ENCODE results near the gene MISP.

The MISP gene

DNA sequence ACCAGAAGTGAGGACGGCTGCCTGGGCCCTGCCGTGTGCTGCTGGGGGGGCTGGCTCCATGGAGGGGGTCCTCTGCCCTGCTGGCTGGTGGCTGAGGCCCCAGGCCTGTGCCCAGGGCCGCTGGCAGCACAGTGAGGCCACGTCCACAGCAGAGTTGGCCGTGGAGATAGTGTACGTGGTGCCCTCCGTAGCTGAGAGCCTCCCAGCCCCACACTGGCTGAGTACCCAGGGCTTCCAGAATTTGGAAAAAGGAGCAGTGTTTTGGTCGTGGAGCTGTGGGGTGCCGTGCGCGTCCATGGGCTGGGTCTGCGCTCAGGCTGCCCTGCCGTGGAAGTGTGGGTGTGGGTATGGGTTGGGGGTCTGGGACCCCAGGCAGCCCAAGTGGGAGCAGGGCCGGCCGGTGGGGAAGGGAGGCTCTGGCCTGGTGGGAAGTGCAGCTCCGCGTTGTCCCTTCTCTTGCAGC, 52.2 kb downstream of the MISP start:
- DNase-seq (ENCODE audit: low read depth): no peak
- TF ChIP-seq, protein P1, sequence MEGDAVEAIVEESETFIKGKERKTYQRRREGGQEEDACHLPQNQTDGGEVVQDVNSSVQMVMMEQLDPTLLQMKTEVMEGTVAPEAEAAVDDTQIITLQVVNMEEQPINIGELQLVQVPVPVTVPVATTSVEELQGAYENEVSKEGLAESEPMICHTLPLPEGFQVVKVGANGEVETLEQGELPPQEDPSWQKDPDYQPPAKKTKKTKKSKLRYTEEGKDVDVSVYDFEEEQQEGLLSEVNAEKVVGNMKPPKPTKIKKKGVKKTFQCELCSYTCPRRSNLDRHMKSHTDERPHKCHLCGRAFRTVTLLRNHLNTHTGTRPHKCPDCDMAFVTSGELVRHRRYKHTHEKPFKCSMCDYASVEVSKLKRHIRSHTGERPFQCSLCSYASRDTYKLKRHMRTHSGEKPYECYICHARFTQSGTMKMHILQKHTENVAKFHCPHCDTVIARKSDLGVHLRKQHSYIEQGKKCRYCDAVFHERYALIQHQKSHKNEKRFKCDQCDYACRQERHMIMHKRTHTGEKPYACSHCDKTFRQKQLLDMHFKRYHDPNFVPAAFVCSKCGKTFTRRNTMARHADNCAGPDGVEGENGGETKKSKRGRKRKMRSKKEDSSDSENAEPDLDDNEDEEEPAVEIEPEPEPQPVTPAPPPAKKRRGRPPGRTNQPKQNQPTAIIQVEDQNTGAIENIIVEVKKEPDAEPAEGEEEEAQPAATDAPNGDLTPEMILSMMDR (conservative IDR thresholded peaks at IDR 0.05; ENCODE audit: low read depth, low read length): no peak
- no peak overlapping the region for H3K4me3 ChIP-seq (ENCODE audit: low read depth, low read length)

DNA sequence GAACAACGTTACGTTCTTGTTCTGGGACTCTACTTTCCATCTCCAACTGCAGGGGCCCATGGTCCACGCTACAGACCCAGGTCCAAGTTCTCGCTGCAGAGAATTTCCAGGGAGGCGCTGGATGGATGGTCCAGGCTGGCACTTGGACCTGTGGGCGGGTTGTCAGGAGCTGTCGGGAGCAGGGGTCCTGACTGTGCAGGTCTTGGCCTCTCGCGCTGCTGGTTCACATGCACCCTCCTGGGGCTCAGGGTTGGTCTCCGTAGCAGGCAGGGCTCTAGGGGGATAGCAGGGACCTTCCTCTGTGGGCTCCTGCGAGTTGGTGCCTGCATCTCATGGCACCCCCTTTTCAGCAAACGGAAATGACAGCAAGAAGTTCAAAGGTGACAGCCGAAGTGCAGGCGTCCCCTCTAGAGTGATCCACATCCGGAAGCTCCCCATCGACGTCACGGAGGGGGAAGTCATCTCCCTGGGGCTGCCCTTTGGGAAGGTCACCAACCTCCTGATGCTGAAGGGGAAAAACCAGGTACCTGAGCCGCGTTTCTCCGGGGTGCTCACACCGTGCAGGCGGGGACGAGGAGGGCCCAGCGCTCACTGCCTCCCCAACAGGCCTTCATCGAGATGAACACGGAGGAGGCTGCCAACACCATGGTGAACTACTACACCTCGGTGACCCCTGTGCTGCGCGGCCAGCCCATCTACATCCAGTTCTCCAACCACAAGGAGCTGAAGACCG, 52.9 kb downstream of the MISP start:
- TF ChIP-seq, protein P1 (conservative IDR thresholded peaks at IDR 0.05; ENCODE audit: low read depth, low read length): no peak
- H3K4me3 ChIP-seq (ENCODE audit: low read depth, low read length): no peak overlapping the region
- no peak for DNase-seq (ENCODE audit: low read depth)

DNA sequence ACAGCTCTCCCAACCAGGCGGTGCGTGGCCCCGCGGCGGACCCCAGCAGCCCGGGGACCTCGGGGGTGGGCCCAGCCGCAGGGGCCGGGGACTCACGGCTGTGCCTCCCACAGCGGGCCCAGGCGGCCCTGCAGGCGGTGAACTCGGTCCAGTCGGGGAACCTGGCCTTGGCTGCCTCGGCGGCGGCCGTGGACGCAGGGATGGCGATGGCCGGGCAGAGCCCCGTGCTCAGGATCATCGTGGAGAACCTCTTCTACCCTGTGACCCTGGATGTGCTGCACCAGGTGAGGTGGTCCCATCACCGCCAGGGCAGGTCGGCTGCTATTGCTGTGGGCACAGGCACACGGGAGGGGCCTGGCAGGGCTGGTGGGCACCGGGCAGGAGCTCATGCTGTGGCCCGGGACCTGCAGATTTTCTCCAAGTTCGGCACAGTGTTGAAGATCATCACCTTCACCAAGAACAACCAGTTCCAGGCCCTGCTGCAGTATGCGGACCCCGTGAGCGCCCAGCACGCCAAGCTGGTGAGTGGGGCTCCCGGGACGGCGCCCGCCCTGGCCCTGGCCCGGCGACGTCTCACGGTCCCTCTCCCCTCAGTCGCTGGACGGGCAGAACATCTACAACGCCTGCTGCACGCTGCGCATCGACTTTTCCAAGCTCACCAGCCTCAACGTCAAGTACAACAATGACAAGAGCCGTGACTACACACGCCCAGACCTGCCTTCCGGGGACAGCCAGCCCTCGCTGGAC, 53.7 kb downstream of the MISP start:
- TF ChIP-seq, protein P1 (conservative IDR thresholded peaks at IDR 0.05; ENCODE audit: low read depth, low read length): no peak
- no peak for DNase-seq (ENCODE audit: low read depth)
- H3K4me3 ChIP-seq (ENCODE audit: low read depth, low read length): no peak overlapping the region

DNA sequence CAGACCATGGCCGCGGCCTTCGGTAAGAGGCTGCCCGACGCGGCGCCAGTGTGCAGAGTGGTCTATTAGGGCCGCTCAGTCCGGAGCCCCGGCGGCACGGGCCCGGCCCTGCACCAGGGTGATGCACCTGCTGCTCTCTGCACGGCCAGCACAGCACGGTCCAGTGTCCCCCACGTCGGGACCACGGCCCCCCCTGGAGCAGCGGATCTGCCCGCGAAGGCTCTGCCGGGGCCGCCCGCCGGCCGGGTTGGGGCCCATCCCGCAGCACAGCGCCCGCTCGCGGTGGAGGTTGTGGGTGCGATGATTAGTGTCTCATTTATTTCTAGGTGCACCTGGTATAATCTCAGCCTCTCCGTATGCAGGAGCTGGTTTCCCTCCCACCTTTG, 54.2 kb downstream of the MISP start:
- no peak for DNase-seq (ENCODE audit: low read depth)
- no peak overlapping the region for H3K4me3 ChIP-seq (ENCODE audit: low read depth, low read length)
- TF ChIP-seq, protein P1 (conservative IDR thresholded peaks at IDR 0.05; ENCODE audit: low read depth, low read length): no peak

DNA sequence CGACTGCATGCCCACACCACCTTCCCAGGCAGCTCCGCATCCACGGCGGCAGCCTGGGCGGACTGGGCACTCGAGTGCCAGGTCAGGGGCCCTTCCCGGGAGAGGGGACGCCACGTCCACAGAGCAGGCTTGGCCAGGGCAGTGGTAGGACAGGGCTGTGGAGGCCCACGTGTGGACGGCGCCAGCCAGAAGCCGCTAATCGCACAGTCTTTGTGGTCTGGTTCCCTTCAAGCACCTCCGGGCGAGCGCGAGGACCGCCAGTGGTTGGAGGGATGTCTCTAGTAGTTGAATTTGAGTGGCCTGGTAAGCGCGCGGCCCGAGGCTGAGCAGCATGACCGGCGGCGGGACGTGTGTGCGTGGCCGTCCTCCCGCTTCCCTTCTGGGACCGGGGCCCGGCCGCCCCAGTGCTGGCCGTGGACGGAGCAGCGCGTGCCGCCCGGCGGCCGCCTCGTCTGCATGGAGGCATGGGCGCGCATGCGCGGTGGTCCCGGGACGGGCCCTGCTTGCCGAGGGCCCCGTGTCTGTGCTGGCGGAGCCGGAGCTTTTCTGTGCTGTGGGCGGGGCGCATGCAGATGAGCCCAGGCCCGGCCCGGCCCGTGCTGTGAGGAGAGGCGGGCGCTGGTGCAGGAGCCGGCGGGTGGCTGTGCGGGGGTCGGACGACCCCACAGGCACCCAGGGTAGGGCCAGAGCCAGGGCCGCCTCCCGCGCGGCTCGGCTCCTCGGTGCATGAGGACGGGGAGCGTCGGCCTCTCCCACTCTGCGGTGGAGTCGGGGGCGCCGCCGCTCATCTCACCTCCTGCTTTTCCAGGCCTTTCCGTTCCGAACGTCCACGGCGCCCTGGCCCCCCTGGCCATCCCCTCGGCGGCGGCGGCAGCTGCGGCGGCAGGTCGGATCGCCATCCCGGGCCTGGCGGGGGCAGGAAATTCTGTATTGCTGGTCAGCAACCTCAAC, 55.0 kb downstream of the MISP start:
- DNase-seq (ENCODE audit: low read depth): no peak
- TF ChIP-seq, protein P1 (conservative IDR thresholded peaks at IDR 0.05; ENCODE audit: low read depth, low read length): no peak
- no peak overlapping the region for H3K4me3 ChIP-seq (ENCODE audit: low read depth, low read length)

DNA sequence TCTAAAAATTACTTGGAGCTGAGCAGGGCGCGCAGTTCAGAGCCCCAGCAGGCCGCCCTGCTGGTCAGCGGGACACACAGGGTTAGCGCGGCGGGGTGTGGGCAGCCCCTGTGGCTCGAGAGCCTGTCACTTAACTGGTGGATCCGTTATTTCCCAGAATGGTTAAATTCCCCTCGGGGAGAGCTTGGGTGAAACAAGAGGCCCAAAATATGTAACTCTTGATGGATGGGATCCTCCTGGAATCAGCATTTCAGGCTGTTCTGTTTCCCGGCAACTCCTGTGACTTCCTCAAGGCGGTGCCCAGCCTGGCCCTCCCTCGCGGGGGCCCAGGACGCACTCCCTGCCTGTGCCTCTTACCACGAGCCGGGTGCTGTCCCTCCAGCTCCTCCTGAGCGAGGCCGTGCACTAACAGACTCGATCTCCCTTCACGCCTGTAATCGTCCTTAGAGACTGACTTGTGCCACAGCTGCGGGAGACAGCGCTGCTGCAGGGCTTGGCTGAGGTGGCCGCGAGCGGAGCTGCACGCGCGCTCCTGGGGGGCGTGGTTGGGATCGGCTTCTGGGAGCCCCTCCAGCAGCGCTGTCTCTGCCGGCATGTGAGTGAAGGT, 56.0 kb downstream of the MISP start:
- H3K4me3 ChIP-seq (ENCODE audit: low read depth, low read length): no peak overlapping the region
- TF ChIP-seq, protein P1 (conservative IDR thresholded peaks at IDR 0.05; ENCODE audit: low read depth, low read length): no peak
- DNase-seq (ENCODE audit: low read depth): no peak
